Stimulated activated naive CD4-positive, alpha-beta T cell (primary cell): ENCODE results near the gene ICA1.
A peak's percentile ranks its signal among the peaks of the same experiment; 100 is the strongest.

Experiments
- DNase-seq, 6 experiments: peaks; one replicate each; lab custom pipeline; 2025; lab: John Stamatoyannopoulos, UW

ICA1 gene

GRCh38 chr7:8200316-8200715, 61.7 kb downstream of the ICA1 start:
- DNase-seq = no peak

GRCh38 chr7:8197994-8198698, 63.8 kb downstream of the ICA1 start:
- no peak for DNase-seq

- no peak for DNase-seq
Observed at GRCh38 chr7:8192897-8193296, 69.1 kb downstream of the ICA1 start.

- DNase-seq = peak in 5 of 6 experiments; percentile 39 to 72 (median 51)
Observed at GRCh38 chr7:8190119-8190895, 71.7 kb downstream of the ICA1 start.

GRCh38 chr7:8189625-8190024, 72.3 kb downstream of the ICA1 start:
- DNase-seq = no peak

- no peak for DNase-seq
Observed at GRCh38 chr7:8185926-8186683, 75.9 kb downstream of the ICA1 start.

GRCh38 chr7:8184221-8184620, 77.7 kb downstream of the ICA1 start:
- DNase-seq = no peak

- DNase-seq = no peak
Observed at GRCh38 chr7:8179486-8179885, 82.5 kb downstream of the ICA1 start.

- no peak for DNase-seq
Observed at GRCh38 chr7:8178353-8178752, 83.6 kb downstream of the ICA1 start.

GRCh38 chr7:8177109-8177933, 84.6 kb downstream of the ICA1 start:
- DNase-seq = peak in 3 of 6 experiments; percentile 19 to 51 (median 47)

GRCh38 chr7:8176370-8177081, 85.4 kb downstream of the ICA1 start:
- peak; percentile 27 to 71 (median 56) for DNase-seq

- DNase-seq = no peak
Observed at GRCh38 chr7:8175929-8176369, 86.0 kb downstream of the ICA1 start.

GRCh38 chr7:8172372-8173354, 89.3 kb downstream of the ICA1 start:
- no peak for DNase-seq

- DNase-seq = no peak
Observed at GRCh38 chr7:8169171-8169570, 92.8 kb downstream of the ICA1 start.

GRCh38 chr7:8168336-8168735, 93.6 kb downstream of the ICA1 start:
- no peak for DNase-seq

- no peak for DNase-seq
Observed at GRCh38 chr7:8165150-8165549, 96.8 kb downstream of the ICA1 start.

GRCh38 chr7:8162181-8162580, 99.8 kb downstream of the ICA1 start:
- DNase-seq = no peak

- DNase-seq = no peak
Observed at GRCh38 chr7:8161364-8161828, 100.6 kb downstream of the ICA1 start.

- DNase-seq = no peak
Observed at GRCh38 chr7:8160779-8161345, 101.1 kb downstream of the ICA1 start.
